HFF-Myc (cell line): ENCODE data around the gene ETV4.

Experiments used
- DNase-seq: peaks from one replicate; pipeline ENCODE4 v3.0.0-alpha.2; 2011; ENCODE audit warnings: low read depth; ENCODE audit errors: extremely low read depth
- H3K4me3 ChIP-seq: replicated peaks from 2 replicates; pipeline ENCODE4 v1.5.1; 2011; ENCODE audit warnings: low read depth, mild to moderate bottlenecking, control low read depth, low read length
- TF ChIP-seq, protein P1 (sequence below): IDR thresholded peaks from 2 replicates; pipeline ENCODE4 v1.5.1; 2012; ENCODE audit warnings: mild to moderate bottlenecking, low read depth, low read length, control low read depth; ENCODE audit errors: missing control alignments

Gene ETV4

DNA sequence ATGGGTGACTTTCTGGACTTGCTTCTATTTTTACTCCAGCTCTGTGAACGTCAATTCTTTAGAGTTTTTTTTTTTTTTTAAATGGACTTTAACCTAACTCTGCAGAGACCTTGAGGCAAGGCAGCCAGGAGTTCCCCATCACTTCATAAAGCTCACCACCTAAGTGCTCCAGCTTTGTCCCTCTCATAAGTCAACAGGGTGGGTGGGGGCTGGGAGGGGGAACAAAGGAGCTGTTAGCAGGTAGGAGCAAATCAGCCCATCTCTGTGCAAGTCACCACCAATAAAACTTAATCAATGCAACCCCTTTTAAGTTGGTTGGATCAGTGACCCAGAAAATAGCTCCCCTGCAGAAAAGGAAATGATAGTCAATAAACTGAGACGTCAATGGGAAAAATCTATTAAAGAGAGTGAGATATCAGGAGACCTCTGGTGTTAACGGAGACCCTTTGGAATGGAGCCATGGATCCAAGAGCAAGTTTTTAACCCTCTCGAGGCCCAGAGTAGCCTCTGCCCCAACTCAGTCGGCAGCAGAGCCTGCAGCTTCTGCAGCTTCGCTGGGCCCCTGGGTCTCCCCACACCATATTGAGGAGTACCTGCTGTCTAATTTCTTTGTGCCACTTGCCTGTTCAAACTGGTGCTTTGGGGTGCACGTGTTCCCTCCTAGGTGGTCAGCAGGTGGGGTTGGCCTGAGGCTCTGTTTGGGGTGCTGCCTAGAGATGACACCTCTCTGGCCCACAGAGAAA lies 27.6 kb upstream of the ETV4 start:
- H3K4me3 ChIP-seq = no peak overlapping the region
- TF ChIP-seq, protein P1, sequence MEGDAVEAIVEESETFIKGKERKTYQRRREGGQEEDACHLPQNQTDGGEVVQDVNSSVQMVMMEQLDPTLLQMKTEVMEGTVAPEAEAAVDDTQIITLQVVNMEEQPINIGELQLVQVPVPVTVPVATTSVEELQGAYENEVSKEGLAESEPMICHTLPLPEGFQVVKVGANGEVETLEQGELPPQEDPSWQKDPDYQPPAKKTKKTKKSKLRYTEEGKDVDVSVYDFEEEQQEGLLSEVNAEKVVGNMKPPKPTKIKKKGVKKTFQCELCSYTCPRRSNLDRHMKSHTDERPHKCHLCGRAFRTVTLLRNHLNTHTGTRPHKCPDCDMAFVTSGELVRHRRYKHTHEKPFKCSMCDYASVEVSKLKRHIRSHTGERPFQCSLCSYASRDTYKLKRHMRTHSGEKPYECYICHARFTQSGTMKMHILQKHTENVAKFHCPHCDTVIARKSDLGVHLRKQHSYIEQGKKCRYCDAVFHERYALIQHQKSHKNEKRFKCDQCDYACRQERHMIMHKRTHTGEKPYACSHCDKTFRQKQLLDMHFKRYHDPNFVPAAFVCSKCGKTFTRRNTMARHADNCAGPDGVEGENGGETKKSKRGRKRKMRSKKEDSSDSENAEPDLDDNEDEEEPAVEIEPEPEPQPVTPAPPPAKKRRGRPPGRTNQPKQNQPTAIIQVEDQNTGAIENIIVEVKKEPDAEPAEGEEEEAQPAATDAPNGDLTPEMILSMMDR = no peak
- DNase-seq = no peak

DNA sequence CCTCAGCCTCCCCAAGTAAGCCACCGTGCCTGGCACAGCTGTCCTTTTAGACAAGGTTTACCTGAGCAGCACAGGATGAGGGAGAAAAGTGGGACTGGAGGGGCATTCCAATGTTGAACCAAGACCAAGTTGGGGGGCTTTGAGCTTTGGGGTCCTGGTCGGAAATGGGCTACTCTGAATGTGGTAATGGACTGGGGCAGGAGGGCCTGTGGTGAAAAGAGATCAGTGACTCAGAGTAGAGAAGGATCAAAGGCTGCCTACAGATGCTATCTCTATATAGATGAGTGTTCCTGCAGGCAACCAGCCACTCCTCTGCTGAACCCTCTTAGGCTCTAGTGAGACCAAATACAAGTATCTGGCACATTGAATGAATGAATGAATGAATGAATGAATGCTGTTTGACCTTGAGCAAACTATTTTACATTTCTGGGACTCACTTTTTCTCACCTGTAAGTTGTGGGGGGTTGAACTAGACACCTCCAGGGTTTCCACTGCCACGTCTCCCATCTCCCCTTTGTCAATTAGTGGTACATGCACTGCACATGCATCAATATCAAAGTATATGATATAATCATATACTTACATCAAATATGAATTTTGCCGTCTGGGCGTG lies 26.3 kb upstream of the ETV4 start:
- no peak for DNase-seq
- H3K4me3 ChIP-seq = no peak overlapping the region

DNA sequence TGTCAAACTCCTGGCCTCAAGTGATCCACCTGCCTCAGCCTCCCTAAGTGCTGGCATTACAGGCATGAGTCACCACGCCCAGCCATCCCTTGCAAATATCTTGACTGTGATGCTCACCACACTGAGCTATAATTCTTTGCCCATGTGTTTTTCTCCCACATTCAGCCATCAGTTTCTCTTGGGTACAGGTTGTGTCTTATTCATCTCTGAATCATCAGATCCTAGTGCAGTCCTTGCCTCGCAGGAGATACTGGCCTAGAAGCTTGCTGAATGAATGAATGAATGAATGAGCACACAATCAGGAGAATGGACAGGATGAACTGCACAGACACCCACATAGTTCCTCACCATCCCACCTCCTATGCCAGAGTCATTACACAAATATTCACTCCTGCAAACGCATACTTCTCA lies 24.4 kb upstream of the ETV4 start:
- TF ChIP-seq, protein P1 = no peak
- DNase-seq = peak; percentile 51
- no peak overlapping the region for H3K4me3 ChIP-seq

More for the DNA sequence above, 26.3 kb upstream of the ETV4 start:
- TF ChIP-seq, protein P1 = no peak

DNA sequence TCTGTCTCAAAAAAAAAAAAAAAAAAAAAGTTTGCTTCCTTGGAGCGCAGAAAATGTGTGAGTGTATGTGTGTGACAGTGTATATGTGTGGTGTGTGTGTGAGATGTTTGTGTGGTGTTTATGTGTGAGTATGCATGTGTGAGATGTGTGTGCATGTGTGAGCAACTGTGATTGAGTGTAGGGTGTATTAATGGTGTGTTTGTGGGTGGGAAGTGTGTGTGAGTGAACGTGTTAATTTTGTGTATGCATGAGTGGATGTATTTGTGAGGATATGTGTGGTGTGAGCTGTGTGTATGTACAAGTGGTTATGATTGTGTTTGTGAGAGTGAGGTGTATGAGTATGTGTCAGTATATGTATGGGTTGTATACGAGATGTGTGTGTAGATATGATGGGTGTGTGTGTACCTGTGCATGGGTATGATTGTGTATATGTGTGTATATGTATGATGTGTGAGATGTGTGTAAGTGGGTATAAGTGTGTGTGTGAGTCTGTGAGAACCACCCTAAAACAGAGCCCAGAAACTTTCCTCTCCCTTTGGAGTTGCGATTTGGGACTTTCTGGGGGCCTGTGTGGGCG lies 22.5 kb upstream of the ETV4 start:
- TF ChIP-seq, protein P1 = no peak

DNA sequence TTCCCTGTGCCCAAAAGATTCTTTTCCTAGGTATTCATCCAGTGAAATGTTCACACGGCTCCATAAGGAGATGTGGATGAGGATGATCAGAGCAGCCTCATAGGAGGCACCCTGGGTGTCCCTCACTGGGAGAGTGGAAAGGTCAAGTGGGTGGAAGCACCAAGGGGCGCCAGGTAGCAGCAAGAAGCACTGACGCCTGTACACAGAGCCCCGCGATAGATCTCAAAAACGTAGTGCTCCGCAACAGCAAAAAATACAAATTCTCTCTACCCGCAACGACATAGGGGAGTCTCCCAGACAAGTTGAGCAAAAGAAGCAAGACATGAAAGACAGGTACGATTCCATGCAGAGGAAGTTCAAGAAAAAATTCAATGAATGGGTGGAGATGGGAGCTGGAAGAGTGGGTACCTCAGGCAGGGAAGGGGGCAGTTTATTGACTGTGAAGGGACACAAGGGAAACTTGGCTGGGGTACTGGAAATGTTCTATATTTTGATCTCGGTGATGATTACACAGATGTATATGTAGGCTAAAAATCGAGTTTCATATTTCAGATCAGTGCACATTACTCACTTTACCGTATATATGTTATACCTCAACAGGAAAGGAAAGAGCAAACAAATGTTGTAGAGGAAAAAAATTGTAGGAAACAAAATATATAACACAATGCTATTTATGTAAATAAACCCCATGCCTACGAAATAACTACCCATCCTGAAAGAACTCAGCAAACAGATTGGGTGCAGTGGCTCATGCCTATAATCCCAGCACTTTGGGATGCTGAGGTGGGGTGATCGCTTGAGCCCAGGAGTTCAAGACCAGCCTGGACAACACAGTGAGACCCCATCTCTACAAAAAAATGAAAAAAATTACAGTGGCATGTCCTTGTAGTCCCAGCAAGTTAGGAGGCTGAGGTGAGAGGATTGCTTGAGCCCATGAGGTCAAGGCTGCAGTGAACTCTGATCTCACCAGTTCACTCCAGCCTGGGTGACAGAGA lies 17.8 kb upstream of the ETV4 start:
- H3K4me3 ChIP-seq = no peak overlapping the region
- TF ChIP-seq, protein P1 = no peak
- DNase-seq = no peak

More for the DNA sequence above, 22.5 kb upstream of the ETV4 start:
- no peak overlapping the region for H3K4me3 ChIP-seq
- DNase-seq = no peak
